Ovary (tissue), 3 donors: ENCODE results near the gene WDR59.

Experiments used
- EP300 ChIP-seq: sonication (generic); formaldehyde crosslinking; IDR thresholded peaks from one replicate; pipeline ENCODE4 v1.6.1; 2017; ENCODE audit warnings: antibody characterized with exemption
- POLR2A ChIP-seq: fragments of 450-650 bp; IDR thresholded peaks from one replicate; pipeline ENCODE4 v1.6.1; 2017; ENCODE audit warnings: antibody characterized with exemption, mild to moderate bottlenecking, moderate library complexity
- TF ChIP-seq, protein P1 (sequence below), 3 donors: fragments of 450-650 bp in 2 of 3; fragments of 200-600 bp in 1 of 3; IDR thresholded peaks; one replicate each; pipeline versions ENCODE4 v1.5.1 to v1.8.0; 2016 to 2022; ENCODE audit warnings: antibody characterized with exemption in 3 of 3, mild to moderate bottlenecking in 1 of 3
- donor health status: DM: no; HTN: no; CAD: no.

DNA sequence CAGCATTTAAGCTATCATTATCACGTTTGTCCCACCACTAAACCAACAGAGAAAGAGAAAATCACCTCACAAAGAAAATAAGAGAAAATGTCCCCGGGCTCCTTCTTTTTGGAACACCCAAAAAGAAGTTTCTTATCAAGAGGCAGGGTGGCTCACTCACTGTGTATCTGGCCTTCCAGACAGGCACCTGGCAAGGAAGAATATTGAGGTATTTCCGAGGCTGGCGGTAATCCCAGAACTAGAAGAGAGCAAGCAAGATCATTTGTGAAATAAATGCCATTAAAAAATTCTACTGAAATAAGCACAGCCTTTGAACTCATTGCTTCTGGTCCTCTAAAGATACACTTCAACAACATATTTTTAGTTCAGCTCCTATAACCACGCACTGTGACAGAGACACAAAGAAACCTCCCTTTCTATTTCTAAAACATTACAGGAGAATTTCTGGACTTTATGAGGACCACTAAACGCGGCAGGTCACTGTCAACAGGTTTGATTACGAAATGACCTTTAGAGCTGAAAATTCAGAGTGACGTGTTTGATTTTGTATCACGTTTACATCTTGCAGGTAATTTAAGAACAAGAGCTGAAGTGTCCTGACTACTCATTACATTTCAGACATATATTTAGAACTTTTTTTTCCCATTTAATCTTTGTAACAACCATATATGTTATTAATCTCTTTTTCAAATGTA is 61.0 kb downstream of the WDR59 start:
- TF ChIP-seq, protein P1, sequence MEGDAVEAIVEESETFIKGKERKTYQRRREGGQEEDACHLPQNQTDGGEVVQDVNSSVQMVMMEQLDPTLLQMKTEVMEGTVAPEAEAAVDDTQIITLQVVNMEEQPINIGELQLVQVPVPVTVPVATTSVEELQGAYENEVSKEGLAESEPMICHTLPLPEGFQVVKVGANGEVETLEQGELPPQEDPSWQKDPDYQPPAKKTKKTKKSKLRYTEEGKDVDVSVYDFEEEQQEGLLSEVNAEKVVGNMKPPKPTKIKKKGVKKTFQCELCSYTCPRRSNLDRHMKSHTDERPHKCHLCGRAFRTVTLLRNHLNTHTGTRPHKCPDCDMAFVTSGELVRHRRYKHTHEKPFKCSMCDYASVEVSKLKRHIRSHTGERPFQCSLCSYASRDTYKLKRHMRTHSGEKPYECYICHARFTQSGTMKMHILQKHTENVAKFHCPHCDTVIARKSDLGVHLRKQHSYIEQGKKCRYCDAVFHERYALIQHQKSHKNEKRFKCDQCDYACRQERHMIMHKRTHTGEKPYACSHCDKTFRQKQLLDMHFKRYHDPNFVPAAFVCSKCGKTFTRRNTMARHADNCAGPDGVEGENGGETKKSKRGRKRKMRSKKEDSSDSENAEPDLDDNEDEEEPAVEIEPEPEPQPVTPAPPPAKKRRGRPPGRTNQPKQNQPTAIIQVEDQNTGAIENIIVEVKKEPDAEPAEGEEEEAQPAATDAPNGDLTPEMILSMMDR (IDR thresholded peaks at IDR 0.05), result no peak
- no peak for TF ChIP-seq EP300
- TF ChIP-seq POLR2A, result no peak
